K562 (cell line): ENCODE measurements around the gene ERMARD. TPM values are rescaled to one million over a fixed set of nuclear protein-coding genes. Genes with fewer than 3 reads are reported as not detected.

Source experiments
- AFF4 ChIP-seq: sonication (generic); formaldehyde crosslinking; IDR thresholded peaks from 2 replicates; pipeline ENCODE4 v1.8.0; 2023; ENCODE audit warnings: mild to moderate bottlenecking, missing genetic modification reagents
- BRD4 ChIP-seq: fragments of 200-600 bp; sonication (generic); IDR thresholded peaks from 2 replicates; pipeline ENCODE4 v1.6.1; 2017; ENCODE audit warnings: inconsistent platforms
- CEBPB ChIP-seq: fragments of 450-650 bp; IDR thresholded peaks from 2 replicates; pipeline ENCODE4 v1.6.1; 2016; ENCODE audit warnings: missing genetic modification characterization, missing compliant biosample characterization
- CREBBP ChIP-seq: IDR thresholded peaks from one replicate; pipeline ENCODE4 v1.6.1; 2012; ENCODE audit warnings: low read depth, mild to moderate bottlenecking, control low read depth, inconsistent platforms, low read length
- ELF4 ChIP-seq: fragments of 450-650 bp; formaldehyde crosslinking; IDR thresholded peaks from 2 replicates; pipeline ENCODE4 v1.4.0; 2022; ENCODE audit warnings: missing genetic modification characterization
- EWSR1 ChIP-seq: fragments of 450-650 bp; IDR thresholded peaks from 2 replicates; pipeline ENCODE4 v1.6.1; 2018; ENCODE audit warnings: borderline replicate concordance, mild to moderate bottlenecking, low read depth, moderate library complexity; ENCODE audit not compliant: partially characterized antibody
- HBP1 ChIP-seq: fragments of 450-650 bp; formaldehyde crosslinking; IDR thresholded peaks from 2 replicates; pipeline ENCODE4 v1.4.0; 2022; ENCODE audit warnings: missing genetic modification characterization
- KDM1A ChIP-seq, 2 experiments: fragments of 450-650 bp; IDR thresholded peaks; 2 replicates each; pipeline ENCODE4 v1.6.1; 2016; ENCODE audit warnings: mild to moderate bottlenecking in 2 of 2
- KLF16 ChIP-seq: IDR thresholded peaks from 2 replicates; pipeline ENCODE4 v1.6.1; 2016; ENCODE audit warnings: antibody characterized with exemption
- LEF1 ChIP-seq: fragments of 450-650 bp; IDR thresholded peaks from 2 replicates; pipeline ENCODE4 v1.6.1; 2016; ENCODE audit warnings: mild to moderate bottlenecking
- MYBL2 ChIP-seq, 2 experiments: fragments of 450-650 bp in 1 of 2; sonication (generic) in 1 of 2; formaldehyde crosslinking in 1 of 2; IDR thresholded peaks; 2 replicates each; pipeline versions ENCODE4 v1.6.1 to v1.8.1; 2017 to 2022; ENCODE audit warnings: borderline replicate concordance in 1 of 2, inconsistent platforms in 1 of 2, low read depth in 1 of 2, mild to moderate bottlenecking in 1 of 2, missing genetic modification reagents in 1 of 2, moderate library complexity in 1 of 2
- RBBP5 ChIP-seq: fragments of 200-600 bp; sonication (generic); IDR thresholded peaks from 2 replicates; pipeline ENCODE4 v1.6.1; 2012; ENCODE audit warnings: borderline replicate concordance, mild to moderate bottlenecking, low read length, control low read depth, inconsistent platforms; ENCODE audit not compliant: insufficient read depth, poor library complexity, severe bottlenecking
- SNIP1 ChIP-seq: fragments of 450-650 bp; IDR thresholded peaks from 2 replicates; pipeline ENCODE4 v1.7.1; 2017; ENCODE audit warnings: low read depth, mild to moderate bottlenecking
- SNRNP70 ChIP-seq: fragments of 200-400 bp; formaldehyde crosslinking; optimal IDR thresholded peaks from 2 replicates; pipeline ENCODE3; 2017; ENCODE audit warnings: low read depth, low read length
- SREBF2 ChIP-seq: sonication (generic); formaldehyde crosslinking; IDR thresholded peaks from 2 replicates; pipeline ENCODE4 v1.4.0; 2020; ENCODE audit warnings: mild to moderate bottlenecking, missing genetic modification reagents
- STAT5B ChIP-seq: fragments of 250-450 bp; sonication (Bioruptor Pico); IDR thresholded peaks from 2 replicates; pipeline ENCODE4 v1.8.0; 2021; ENCODE audit warnings: mild to moderate bottlenecking, inconsistent platforms
- TAF15 ChIP-seq: fragments of 200-400 bp; formaldehyde crosslinking; IDR thresholded peaks from 2 replicates; pipeline ENCODE4 v1.6.1; 2017; ENCODE audit warnings: mild to moderate bottlenecking, low read depth, low read length, moderate library complexity
- TGIF2 ChIP-seq: sonication (generic); formaldehyde crosslinking; IDR thresholded peaks from 2 replicates; pipeline ENCODE4 v1.8.1; 2022; ENCODE audit warnings: mild to moderate bottlenecking, missing genetic modification reagents, moderate library complexity
- ZBTB26 ChIP-seq: fragments of 450-650 bp; formaldehyde crosslinking; IDR thresholded peaks from 2 replicates; pipeline ENCODE4 v1.4.0; 2022; ENCODE audit warnings: missing genetic modification characterization
- ZEB2 ChIP-seq: fragments of 450-650 bp; IDR thresholded peaks from 2 replicates; pipeline ENCODE4 v1.6.1; 2016
- ZKSCAN3 ChIP-seq: fragments of 250-450 bp; sonication (Bioruptor Pico); IDR thresholded peaks from 2 replicates; pipeline ENCODE4 v1.4.0; 2020
- ZNF124 ChIP-seq: sonication (generic); formaldehyde crosslinking; IDR thresholded peaks from 2 replicates; pipeline ENCODE4 v1.8.1; 2022; ENCODE audit warnings: missing genetic modification reagents
- ZNF76 ChIP-seq: fragments of 250-450 bp; sonication (Bioruptor Pico); IDR thresholded peaks from 2 replicates; pipeline ENCODE4 v1.4.0; 2020; ENCODE audit warnings: mild to moderate bottlenecking, moderate library complexity, borderline replicate concordance
- polyA plus RNA-seq, 8 experiments: library from polyadenylated mRNA; depleted of rRNA in 4 of 8; stranded (reverse) in 5 of 8; unstranded in 3 of 8; fragments of >200 nt; fragmentation: Nextera tagmentation in 2 of 8; fragmentation: Illumina TruSeq in 1 of 8; extraction: Ambion mirVana in 2 of 8; extraction: Trizol in 1 of 8; gene quantifications; 2 replicates each; pipeline versions ENCODE4 v1.2.1 to v1.2.3, GENCODE V29; 2011 to 2014; ENCODE audit warnings: inconsistent platforms in 1 of 8, missing spikeins in 1 of 8
- total RNA-seq, 7 experiments: library from RNA; depleted of rRNA in 6 of 7; stranded (reverse); fragments of >200 nt in 6 of 7; fragmentation: Illumina TruSeq in 2 of 7; extraction: Trizol in 2 of 7; gene quantifications; 2 replicates each; pipeline versions ENCODE4 v1.2.1 to v1.2.3, GENCODE V29; 2011 to 2021; ENCODE audit warnings: low replicate concordance in 1 of 7

The ERMARD gene
- total and polyA plus RNA-seq, 9 of the 15 experiments (the other 6 are each of a cell fraction or from before 2014, with no cell fraction given): 14.5 to 68.6 (median 27.7) TPM

GRCh38 chr6:169766921-169767736, 15.7 kb downstream of the ERMARD start (continued):
- peak; percentile 25; the same call in 1 of the 2 replicates for TF ChIP-seq MYBL2 (IDR thresholded peaks at IDR 0.05; ENCODE audit: low read depth)
- no peak for TF ChIP-seq MYBL2 (CRISPR knock-in tag; IDR thresholded peaks at IDR 0.05; ENCODE audit: borderline replicate concordance)
- TF ChIP-seq HBP1 (CRISPR knock-in tag): 0 out of 2 replicates have a peak, but pooled peaks have one; percentile 13
- TF ChIP-seq TAF15: no peak
- TF ChIP-seq AFF4: no peak
- TF ChIP-seq ZNF124 (CRISPR knock-in tag): no peak
- no peak for TF ChIP-seq RBBP5
- TF ChIP-seq STAT5B (CRISPR knock-in tag): no peak
- TF ChIP-seq ZEB2: no peak
- no peak for TF ChIP-seq EWSR1
- no peak for TF ChIP-seq CREBBP
- no peak for TF ChIP-seq LEF1
- peak in 1 of 2 experiments; percentile 63; a peak in 1 of 4 replicates for TF ChIP-seq KDM1A (IDR thresholded peaks at IDR 0.05)
- no peak for TF ChIP-seq BRD4
- no peak for TF ChIP-seq TGIF2
- TF ChIP-seq ZNF76 (CRISPR knock-in tag): no peak
- no peak for TF ChIP-seq CEBPB (tag)
- TF ChIP-seq ZBTB26 (CRISPR knock-in tag): 0 out of 2 replicates have a peak, but pooled peaks have one; percentile 31
- TF ChIP-seq SREBF2: no peak
- TF ChIP-seq KLF16: no peak
- no peak for TF ChIP-seq ZKSCAN3 (CRISPR knock-in tag)
- no peak for TF ChIP-seq SNRNP70
- TF ChIP-seq SNIP1: no peak
- peak; percentile 62; the same call in 1 of the 2 replicates for TF ChIP-seq ELF4 (CRISPR knock-in tag)
